Neutrophil (primary cell): Measurements from ENCODE around the gene BDP1.
"Not testable (repeated sequence)": the region's sequence is repeated elsewhere in the genome, so short reads cannot be mapped to it uniquely, and the experiment has no call there.

ENCODE experiments used
- H3K27ac ChIP-seq: fragments of 200-600 bp; sonication (generic); 2 replicates; pipeline ENCODE4 v1.5.1; 2016; ENCODE audit warnings: mild to moderate bottlenecking, moderate library complexity
- H3K27me3 ChIP-seq: fragments of 200-600 bp; sonication (generic); 2 replicates; pipeline ENCODE4 v1.6.0; 2016; ENCODE audit warnings: mild to moderate bottlenecking
- H3K36me3 ChIP-seq: fragments of 200-600 bp; sonication (generic); 2 replicates; pipeline ENCODE4 v1.5.1; 2017
- H3K4me1 ChIP-seq, 2 experiments: fragments of 200-600 bp in 1 of 2; sonication (generic) in 1 of 2; 1 replicate in 1 of 2; 2 replicates in 1 of 2; pipeline versions ENCODE4 v1.5.1 to v1.6.1; 2013 to 2016; ENCODE audit warnings: low read depth in 1 of 2, low read length in 1 of 2, mild to moderate bottlenecking in 1 of 2, moderate library complexity in 1 of 2; ENCODE audit not compliant: control insufficient read depth in 1 of 2, insufficient read depth in 1 of 2
- H3K4me3 ChIP-seq, 2 experiments: fragments of 200-600 bp in 1 of 2; sonication (generic) in 1 of 2; 1 replicate in 1 of 2; 2 replicates in 1 of 2; pipeline ENCODE4 v1.5.1; 2013 to 2016; ENCODE audit warnings: low read depth in 1 of 2, low read length in 1 of 2, mild to moderate bottlenecking in 1 of 2, moderate library complexity in 1 of 2
- H3K9me3 ChIP-seq: fragments of 200-600 bp; sonication (generic); 2 replicates; pipeline ENCODE4 v1.5.1; 2016
- CTCF ChIP-seq: fragments of 200-600 bp; sonication (generic); IDR thresholded peaks from 2 replicates; pipeline ENCODE4 v1.5.1; 2016; ENCODE audit warnings: antibody characterized with exemption

Gene BDP1

GRCh38 chr5:71522151-71522550 is 66.7 kb downstream of the BDP1 start:
- Histone ChIP-seq H3K27ac (no peak overlapping the region), H3K36me3 (peaks cover 61% of the 10 kb centered on the region), H3K4me1 (no peaks in the 10 kb centered on the region), H3K27me3 (no peaks in the 10 kb centered on the region), H3K4me3 (no peak overlapping the region), H3K9me3 (no peaks in the 10 kb centered on the region)
- TF ChIP-seq CTCF: no peak

GRCh38 chr5:71525611-71526010 is 70.2 kb downstream of the BDP1 start:
- H3K27ac ChIP-seq, H3K4me1 ChIP-seq, H3K4me3 ChIP-seq, H3K27me3 ChIP-seq, H3K9me3 ChIP-seq: not testable (repeated sequence)
- peaks cover 36% of the 10 kb centered on the region for H3K36me3 ChIP-seq

GRCh38 chr5:71528206-71528605 is 72.8 kb downstream of the BDP1 start:
- no peak for TF ChIP-seq CTCF
- H3K27me3 ChIP-seq: no peaks in the 10 kb centered on the region
- H3K27ac ChIP-seq: no peak overlapping the region
- no peak overlapping the region for H3K4me3 ChIP-seq
- H3K4me1 ChIP-seq: no peaks in the 10 kb centered on the region
- H3K36me3 ChIP-seq: peaks cover 30% of the 10 kb centered on the region
- no peaks in the 10 kb centered on the region for H3K9me3 ChIP-seq

GRCh38 chr5:71529682-71530081 is 74.2 kb downstream of the BDP1 start:
- H3K4me1 ChIP-seq: no peaks in the 10 kb centered on the region
- H3K4me3 ChIP-seq: no peak overlapping the region
- TF ChIP-seq CTCF: no peak
- no peak overlapping the region for H3K27ac ChIP-seq
- no peaks in the 10 kb centered on the region for H3K9me3 ChIP-seq
- peaks cover 25% of the 10 kb centered on the region for H3K36me3 ChIP-seq
- no peaks in the 10 kb centered on the region for H3K27me3 ChIP-seq

GRCh38 chr5:71533142-71533541 is 77.7 kb downstream of the BDP1 start:
- Histone ChIP-seq H3K27me3 (no peaks in the 10 kb centered on the region), H3K4me1 (no peaks in the 10 kb centered on the region), H3K36me3 (peaks cover 42% of the 10 kb centered on the region), H3K27ac (no peak overlapping the region), H3K9me3 (no peaks in the 10 kb centered on the region), H3K4me3 (no peak overlapping the region)
- TF ChIP-seq CTCF: no peak

GRCh38 chr5:71533615-71534014 is 78.2 kb downstream of the BDP1 start:
- H3K36me3 ChIP-seq: peaks cover 42% of the 10 kb centered on the region
- no peak for TF ChIP-seq CTCF
- no peaks in the 10 kb centered on the region for H3K27me3 ChIP-seq
- no peaks in the 10 kb centered on the region for H3K4me1 ChIP-seq
- no peak overlapping the region for H3K4me3 ChIP-seq
- H3K9me3 ChIP-seq: no peaks in the 10 kb centered on the region
- no peak overlapping the region for H3K27ac ChIP-seq
